ENCODE measurements around the gene MINDY1.

GRCh38 chr1:150974580-150975478 lies 31.9 kb downstream of the MINDY1 start, which contains the start of gene CERS2:
- TF ChIP-seq, protein P1, sequence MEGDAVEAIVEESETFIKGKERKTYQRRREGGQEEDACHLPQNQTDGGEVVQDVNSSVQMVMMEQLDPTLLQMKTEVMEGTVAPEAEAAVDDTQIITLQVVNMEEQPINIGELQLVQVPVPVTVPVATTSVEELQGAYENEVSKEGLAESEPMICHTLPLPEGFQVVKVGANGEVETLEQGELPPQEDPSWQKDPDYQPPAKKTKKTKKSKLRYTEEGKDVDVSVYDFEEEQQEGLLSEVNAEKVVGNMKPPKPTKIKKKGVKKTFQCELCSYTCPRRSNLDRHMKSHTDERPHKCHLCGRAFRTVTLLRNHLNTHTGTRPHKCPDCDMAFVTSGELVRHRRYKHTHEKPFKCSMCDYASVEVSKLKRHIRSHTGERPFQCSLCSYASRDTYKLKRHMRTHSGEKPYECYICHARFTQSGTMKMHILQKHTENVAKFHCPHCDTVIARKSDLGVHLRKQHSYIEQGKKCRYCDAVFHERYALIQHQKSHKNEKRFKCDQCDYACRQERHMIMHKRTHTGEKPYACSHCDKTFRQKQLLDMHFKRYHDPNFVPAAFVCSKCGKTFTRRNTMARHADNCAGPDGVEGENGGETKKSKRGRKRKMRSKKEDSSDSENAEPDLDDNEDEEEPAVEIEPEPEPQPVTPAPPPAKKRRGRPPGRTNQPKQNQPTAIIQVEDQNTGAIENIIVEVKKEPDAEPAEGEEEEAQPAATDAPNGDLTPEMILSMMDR (conservative IDR thresholded peaks at IDR 0.05; ENCODE audit: low read depth, low read length) = no peak
- TF ChIP-seq EZH2 (IDR thresholded peaks at IDR 0.05; ENCODE audit: borderline replicate concordance, low read depth, low read length, poor library complexity, severe bottlenecking) = no peak

Data from A673 (cell line).